HepG2 (cell line): ENCODE results near the gene NFX1. TPM values are rescaled to one million over a fixed set of nuclear protein-coding genes. Genes with fewer than 3 reads are reported as not detected.
A peak's percentile ranks its signal among the peaks of the same experiment; 100 is the strongest.

Experiments used
- ATAC-seq: fragments of 200-7000 bp; cut with Tn5 transposase; 3 replicates; pipeline ENCODE4 v1.9.1; 2020; ENCODE audit warnings: mild to moderate bottlenecking, moderate library complexity
- BruUV-seq: library from RNA; stranded (reverse); fragments of 400-500 nt; replicated peaks from 2 replicates; lab custom pipeline; 2021; lab: Mats Ljungman, UMichigan
- CTCF ChIA-PET: fragments of 300-600 bp; formaldehyde crosslinking; extraction: SDS; loops from one replicate; lab custom pipeline; 2021; ENCODE audit warnings: low total read pairs, inconsistent platforms, low intra/inter-chr PET ratio; lab: Yijun Ruan, JAX
- POLR2A ChIA-PET: fragments of 350-600 bp; sonication (Branson Sonifier 250); formaldehyde crosslinking; loops from one replicate; lab custom pipeline; 2020; ENCODE audit warnings: antibody characterized with exemption, inconsistent platforms; lab: Yijun Ruan, JAX
- DNase-seq: peaks from one replicate; pipeline ENCODE4 v3.0.0-alpha.2; 2015; ENCODE audit warnings: low spot score
- FAIRE-seq: peaks from 3 replicates; lab custom pipeline; 2011; peaks lifted over from hg19 to GRCh38; lab: Jason Lieb, UNC
- H2AFZ ChIP-seq: one replicate; pipeline ENCODE4 v1.6.1; 2011; ENCODE audit warnings: low read length, inconsistent platforms
- H3K27ac ChIP-seq: fragments of 300-600 bp; 3 replicates; pipeline ENCODE4 v1.8.0; 2011; ENCODE audit warnings: mixed run types, mild to moderate bottlenecking, mixed read lengths, low read length, inconsistent platforms; ENCODE audit not compliant: insufficient read depth; ENCODE audit errors: extremely low read length
- H3K27me3 ChIP-seq, 2 experiments: fragments of 200-600 bp in 1 of 2; 2 replicates in 1 of 2; 3 replicates in 1 of 2; pipeline versions ENCODE4 v1.6.0 to v1.8.0; 2011; ENCODE audit warnings: low read length in 2 of 2, mild to moderate bottlenecking in 2 of 2, moderate library complexity in 2 of 2, inconsistent platforms in 1 of 2; ENCODE audit not compliant: insufficient read depth in 2 of 2, control insufficient read depth in 1 of 2
- H3K36me3 ChIP-seq, 2 experiments: fragments of 200-600 bp in 1 of 2; replicated peaks in 1 of 2; 2 replicates in 1 of 2; 3 replicates in 1 of 2; pipeline versions ENCODE4 v1.5.1 to v1.8.0; 2011; ENCODE audit warnings: low read length in 2 of 2, inconsistent platforms in 1 of 2; ENCODE audit not compliant: insufficient read depth in 2 of 2, control insufficient read depth in 1 of 2
- H3K4me1 ChIP-seq: 2 replicates; pipeline ENCODE4 v1.5.1; 2012; ENCODE audit warnings: low read length, inconsistent platforms; ENCODE audit not compliant: insufficient read depth
- H3K4me2 ChIP-seq: 2 replicates; pipeline ENCODE4 v1.6.0; 2011; ENCODE audit warnings: low read depth, low read length, inconsistent platforms
- H3K4me3 ChIP-seq, 3 experiments: fragments of 200-600 bp in 1 of 3; sonication (generic), shearing (Covaris generic) in 1 of 3; replicated peaks in 1 of 3; 2 replicates each; pipeline ENCODE4 v1.5.1; 2011 to 2016; ENCODE audit warnings: low read length in 3 of 3, inconsistent platforms in 2 of 3, low read depth in 2 of 3, mild to moderate bottlenecking in 2 of 3, control low read depth in 1 of 3, mixed read lengths in 1 of 3; ENCODE audit not compliant: insufficient read depth in 1 of 3
- H3K79me2 ChIP-seq: one replicate; pipeline ENCODE4 v1.6.1; 2011; ENCODE audit warnings: low read length, inconsistent platforms; ENCODE audit not compliant: insufficient read depth
- H3K9ac ChIP-seq: 2 replicates; pipeline ENCODE4 v1.6.0; 2011; ENCODE audit warnings: mild to moderate bottlenecking, low read depth, low read length, inconsistent platforms; ENCODE audit not compliant: insufficient read depth
- H3K9me3 ChIP-seq: 2 replicates; pipeline ENCODE4 v1.5.1; 2012; ENCODE audit warnings: mild to moderate bottlenecking, low read length
- H4K20me1 ChIP-seq: 2 replicates; pipeline ENCODE4 v1.6.0; 2011; ENCODE audit warnings: inconsistent platforms, mild to moderate bottlenecking, low read length, moderate library complexity; ENCODE audit not compliant: insufficient read depth
- ETV5 ChIP-seq: IDR thresholded peaks from 2 replicates; pipeline ENCODE4 v1.6.1; 2018; ENCODE audit warnings: missing biosample characterization, missing genetic modification reagents, inconsistent platforms, borderline replicate concordance
- ZBTB40 ChIP-seq, 2 experiments: fragments of 450-650 bp in 1 of 2; sonication (generic) in 1 of 2; formaldehyde crosslinking in 1 of 2; IDR thresholded peaks; 2 replicates each; pipeline versions ENCODE4 v1.6.1 to v1.8.0; 2016 to 2022; ENCODE audit warnings: antibody characterized with exemption in 1 of 2, mild to moderate bottlenecking in 1 of 2, missing genetic modification reagents in 1 of 2
- ZNF879 ChIP-seq: sonication (generic); formaldehyde crosslinking; IDR thresholded peaks from 2 replicates; pipeline ENCODE4 v1.8.1; 2023; ENCODE audit warnings: missing genetic modification reagents
- WGBS: methylation state at CpG from one replicate; pipeline ENCODE4 v1.1.6; 2017; ENCODE audit warnings: low lambda C conversion rate; 5-methylcytosine and 5-hydroxymethylcytosine counted together
- in situ Hi-C: cut with HindIII; loops from 2 replicates; pipeline ENCODE4 v1.10.0; 2017; ENCODE audit warnings: low pct_unique_long_range_greater_than_20kb; ENCODE audit not compliant: extremely low pct_ligation_motif_present
- intact Hi-C: fragments of 100-400 bp; cut with micrococcal nuclease; formaldehyde crosslinking; loops from one replicate; pipeline ENCODE4 v1.10.0; 2022; ENCODE audit not compliant: unreplicated experiment
- polyA plus RNA-seq, 8 experiments: library from polyadenylated mRNA; depleted of rRNA in 3 of 8; stranded (reverse) in 7 of 8; unstranded in 1 of 8; fragments of >200 nt; fragmentation: Illumina TruSeq in 4 of 8; extraction: Trizol in 4 of 8; gene quantifications; 2 replicates each; pipeline versions ENCODE4 v1.2.1 to v1.2.3, GENCODE V29; 2011 to 2016; ENCODE audit warnings: low read depth in 4 of 8, missing spikeins in 1 of 8, mixed read lengths in 1 of 8; ENCODE audit not compliant: insufficient read depth in 1 of 8
- total RNA-seq, 5 experiments: library from RNA; depleted of rRNA; stranded (reverse); fragments of >200 nt; fragmentation: Illumina TruSeq; extraction: Trizol; gene quantifications; 2 replicates each; pipeline ENCODE4 v1.2.3, GENCODE V29; 2016; ENCODE audit warnings: low read depth in 1 of 5
- TF ChIP-seq, protein P1 (sequence below): sonication (generic); formaldehyde crosslinking; IDR thresholded peaks from 2 replicates; pipeline ENCODE4 v1.5.0; 2020; ENCODE audit warnings: missing genetic modification reagents, mild to moderate bottlenecking, borderline replicate concordance
- TF ChIP-seq, protein P2 (sequence below): IDR thresholded peaks from 2 replicates; pipeline ENCODE4 v1.6.1; 2016; ENCODE audit warnings: missing compliant biosample characterization, missing genetic modification reagents, borderline replicate concordance

Gene NFX1
- total and polyA plus RNA-seq, 2 of the 13 experiments (the other 11 are each of a cell fraction or from before 2014, with no cell fraction given): 23.9 to 27.5 TPM

GRCh38 chr9:33249087-33249658, 41.1 kb upstream of the NFX1 start:
- no peaks in the 10 kb centered on the region for H3K27me3 ChIP-seq
- peak; percentile 37 for ATAC-seq
- FAIRE-seq: no peak
- no TSS peak for BruUV-seq
- H2AFZ ChIP-seq: no peak overlapping the region
- DNase-seq: no peak
- 79% methylated on average over 6 of the region's 6 CpGs for WGBS
- H3K79me2 ChIP-seq: no peaks in the 10 kb centered on the region
- intact Hi-C loops (no loop called here), in situ Hi-C loops (no loop called here)
- ChIA-PET POLR2A (no interaction called here), CTCF (no interaction called here)
- H3K9ac ChIP-seq: no peak overlapping the region
- H3K36me3 ChIP-seq: peaks cover 5 to 18% of the 10 kb centered on the region in 2 experiments; a peak in 4 of 5 replicates
- no peaks in the 10 kb centered on the region for H4K20me1 ChIP-seq
- H3K4me1 ChIP-seq: peaks cover 4% of the 10 kb centered on the region
- H3K4me2 ChIP-seq: no peak overlapping the region
- no peaks in the 10 kb centered on the region for H3K9me3 ChIP-seq
- no peak overlapping the region for H3K27ac ChIP-seq
- H3K4me3 ChIP-seq: no peak overlapping the region
- TF ChIP-seq, protein P1, sequence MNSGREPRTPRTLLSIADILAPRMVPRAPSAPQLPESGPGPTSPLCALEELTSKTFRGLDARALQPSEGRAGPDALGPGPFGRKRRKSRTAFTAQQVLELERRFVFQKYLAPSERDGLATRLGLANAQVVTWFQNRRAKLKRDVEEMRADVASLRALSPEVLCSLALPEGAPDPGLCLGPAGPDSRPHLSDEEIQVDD: no peak
- TF ChIP-seq ZNF879 (CRISPR knock-in tag): no peak
- TF ChIP-seq ZBTB40 (IDR thresholded peaks at IDR 0.05): no peak
- TF ChIP-seq ZBTB40 (CRISPR knock-in tag; IDR thresholded peaks at IDR 0.05): no peak
- TF ChIP-seq, protein P2, sequence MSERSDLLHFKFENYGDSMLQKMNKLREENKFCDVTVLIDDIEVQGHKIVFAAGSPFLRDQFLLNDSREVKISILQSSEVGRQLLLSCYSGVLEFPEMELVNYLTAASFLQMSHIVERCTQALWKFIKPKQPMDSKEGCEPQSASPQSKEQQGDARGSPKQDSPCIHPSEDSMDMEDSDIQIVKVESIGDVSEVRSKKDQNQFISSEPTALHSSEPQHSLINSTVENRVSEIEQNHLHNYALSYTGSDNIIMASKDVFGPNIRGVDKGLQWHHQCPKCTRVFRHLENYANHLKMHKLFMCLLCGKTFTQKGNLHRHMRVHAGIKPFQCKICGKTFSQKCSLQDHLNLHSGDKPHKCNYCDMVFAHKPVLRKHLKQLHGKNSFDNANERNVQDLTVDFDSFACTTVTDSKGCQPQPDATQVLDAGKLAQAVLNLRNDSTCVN (CRISPR knock-in tag): no peak
- no peak for TF ChIP-seq ETV5 (CRISPR knock-in tag)
- TF ChIP-seq, all 625 proteins: peak for 0
